Vagina (tissue), 2 donors: Measurements from ENCODE around the gene LRMDA.

ENCODE experiments used
- CTCF ChIP-seq, 3 experiments: fragments of 450-650 bp in 2 of 3; fragments of 200-600 bp in 1 of 3; sonication (generic) in 1 of 3; IDR thresholded peaks; one replicate each; pipeline ENCODE4 v1.5.1; 2017 to 2019; ENCODE audit warnings: antibody characterized with exemption in 3 of 3, mild to moderate bottlenecking in 2 of 3, moderate library complexity in 2 of 3
- POLR2A ChIP-seq, 2 donors: fragments of 450-650 bp; IDR thresholded peaks; one replicate each; pipeline ENCODE4 v1.6.1; 2017; ENCODE audit warnings: antibody characterized with exemption in 2 of 2, mild to moderate bottlenecking in 2 of 2, moderate library complexity in 2 of 2

GRCh38 chr10:75617485-75618155 lies 186.2 kb downstream of the LRMDA start:
- TF ChIP-seq CTCF (IDR thresholded peaks at IDR 0.05): no peak
- TF ChIP-seq POLR2A (IDR thresholded peaks at IDR 0.05): no peak
